ENCODE data around the gene CYP4A22. TPM values are rescaled to one million over a fixed set of nuclear protein-coding genes. Genes with fewer than 3 reads are reported as not detected.
"Not testable (repeated sequence)": the region's sequence is repeated elsewhere in the genome, so short reads cannot be mapped to it uniquely, and the experiment has no call there.

CYP4A22 gene
- total RNA-seq, 1 donor from 2014 or later = not detected

- intact Hi-C loops (cut with DNase I); DNase-seq (ENCODE audit: missing footprints); ATAC-seq: not testable (repeated sequence)
Observed at GRCh38 chr1:47146495-47146894, 9.3 kb downstream of the CYP4A22 start.

GRCh38 chr1:47147047-47147785 lies 10.0 kb downstream of the CYP4A22 start:
- DNase-seq (ENCODE audit: missing footprints) = no peak
- no peak for ATAC-seq
- intact Hi-C loops (cut with DNase I) = no loop called here

- intact Hi-C loops (cut with DNase I); DNase-seq (ENCODE audit: missing footprints); ATAC-seq: not testable (repeated sequence)
Observed at GRCh38 chr1:47149162-47149561, 11.9 kb downstream of the CYP4A22 start.

GRCh38 chr1:47156457-47156856 lies 19.2 kb downstream of the CYP4A22 start:
- intact Hi-C loops (cut with DNase I); DNase-seq (ENCODE audit: missing footprints); ATAC-seq: not testable (repeated sequence)

GRCh38 chr1:47157957-47158356 lies 20.7 kb downstream of the CYP4A22 start:
- DNase-seq (ENCODE audit: missing footprints); intact Hi-C loops (cut with DNase I); ATAC-seq: not testable (repeated sequence)

GRCh38 chr1:47160716-47161115 lies 23.5 kb downstream of the CYP4A22 start:
- intact Hi-C loops (cut with DNase I) = no loop called here
- ATAC-seq (no peak), DNase-seq (ENCODE audit: missing footprints) (no peak)

GRCh38 chr1:47161298-47162040 lies 24.2 kb downstream of the CYP4A22 start:
- intact Hi-C loops (cut with DNase I) = no loop called here
- ATAC-seq (no peak), DNase-seq (ENCODE audit: missing footprints) (no peak)

- no peak for DNase-seq (ENCODE audit: missing footprints)
- intact Hi-C loops (cut with DNase I) = no loop called here
- ATAC-seq = no peak
Observed at GRCh38 chr1:47164552-47164951, 27.3 kb downstream of the CYP4A22 start.

GRCh38 chr1:47172782-47173181 lies 35.5 kb downstream of the CYP4A22 start:
- no peak for DNase-seq (ENCODE audit: missing footprints)
- intact Hi-C loops (cut with DNase I) = no loop called here
- no peak for ATAC-seq

- no peak for DNase-seq (ENCODE audit: missing footprints)
- intact Hi-C loops (cut with DNase I) = loop anchor here (5.0 kb wide), 3 partner anchors 248 to 538 kb away; no protein-coding TSS in a partner anchor
- no peak for ATAC-seq
Observed at GRCh38 chr1:47174656-47175020, 37.4 kb downstream of the CYP4A22 start.

- intact Hi-C loops (cut with DNase I) = loop anchor here (5.0 kb wide), 3 partner anchors 247 to 537 kb away; no protein-coding TSS in a partner anchor
Observed at GRCh38 chr1:47175227-47175934, 38.1 kb downstream of the CYP4A22 start.

GRCh38 chr1:47178020-47178419 lies 40.8 kb downstream of the CYP4A22 start:
- intact Hi-C loops (cut with DNase I) = loop anchor here (5.0 kb wide), 3 partner anchors 244 to 534 kb away; no protein-coding TSS in a partner anchor
- DNase-seq (ENCODE audit: missing footprints) (no peak), ATAC-seq (no peak)

More at GRCh38 chr1:47175227-47175934, 38.1 kb downstream of the CYP4A22 start:
- ATAC-seq = peak; percentile 32
- no peak for DNase-seq (ENCODE audit: missing footprints)

GRCh38 chr1:47178654-47179016 lies 41.4 kb downstream of the CYP4A22 start:
- DNase-seq (ENCODE audit: missing footprints) (no peak), ATAC-seq (no peak)
- intact Hi-C loops (cut with DNase I) = loop anchor here (5.0 kb wide), 3 partner anchors 244 to 534 kb away; no protein-coding TSS in a partner anchor

GRCh38 chr1:47179017-47179987 lies 42.1 kb downstream of the CYP4A22 start:
- DNase-seq (ENCODE audit: missing footprints) = peak; percentile 92
- peak; percentile 89 for ATAC-seq
- intact Hi-C loops (cut with DNase I) = loop anchor here (5.0 kb wide), 3 partner anchors 243 to 533 kb away; no protein-coding TSS in a partner anchor

GRCh38 chr1:47179988-47180563 lies 42.8 kb downstream of the CYP4A22 start:
- DNase-seq (ENCODE audit: missing footprints) = no peak
- no peak for ATAC-seq
- intact Hi-C loops (cut with DNase I) = loop anchor here (5.0 kb wide), 3 partner anchors 242 to 532 kb away; no protein-coding TSS in a partner anchor

- no peak for ATAC-seq
- intact Hi-C loops (cut with DNase I) = no loop called here
- DNase-seq (ENCODE audit: missing footprints) = no peak
Observed at GRCh38 chr1:47180603-47181094, 43.4 kb downstream of the CYP4A22 start.
